ENCODE results near the gene SECISBP2L.

- no peak for TF ChIP-seq CTCF (IDR thresholded peaks at IDR 0.05; ENCODE audit: low read depth, low read length)
- no peak for TF ChIP-seq EZH2phosphoT487 (IDR thresholded peaks at IDR 0.05; ENCODE audit: low read depth)
These were observed 7.9 kb downstream of the SECISBP2L start for GRCh38 chr15:49038382-49038781.

Data from OCI-LY3 (cell line).